Kidney glomerular epithelial cell (primary cell): Measurements from ENCODE around the gene ULK1.
A peak's percentile ranks its signal among the peaks of the same experiment; 100 is the strongest.
"Not testable (repeated sequence)": the region's sequence is repeated elsewhere in the genome, so short reads cannot be mapped to it uniquely, and the experiment has no call there.

Source experiments
- DNase-seq: peaks from one replicate; lab custom pipeline; 2025; lab: John Stamatoyannopoulos, UW

ULK1 gene

DNA sequence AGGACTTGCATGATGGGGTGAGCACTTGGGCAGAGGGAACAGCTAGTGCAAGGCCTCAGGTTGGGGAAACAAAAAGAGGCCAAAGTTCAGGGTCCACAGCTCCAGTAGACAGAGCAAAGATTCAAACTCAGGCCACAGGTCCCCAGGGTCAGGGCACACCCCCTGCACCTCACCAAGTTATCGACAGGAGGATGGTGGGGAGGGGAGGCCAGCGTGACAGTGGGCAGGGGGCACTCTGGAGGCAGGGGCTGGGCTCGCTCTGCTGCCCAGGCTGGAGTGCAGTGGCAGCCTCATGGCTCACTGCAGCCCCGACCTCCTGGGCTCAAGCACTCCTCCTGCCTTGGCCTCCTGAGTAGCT lies 32.4 kb upstream of the ULK1 start:
- no peak for DNase-seq

DNA sequence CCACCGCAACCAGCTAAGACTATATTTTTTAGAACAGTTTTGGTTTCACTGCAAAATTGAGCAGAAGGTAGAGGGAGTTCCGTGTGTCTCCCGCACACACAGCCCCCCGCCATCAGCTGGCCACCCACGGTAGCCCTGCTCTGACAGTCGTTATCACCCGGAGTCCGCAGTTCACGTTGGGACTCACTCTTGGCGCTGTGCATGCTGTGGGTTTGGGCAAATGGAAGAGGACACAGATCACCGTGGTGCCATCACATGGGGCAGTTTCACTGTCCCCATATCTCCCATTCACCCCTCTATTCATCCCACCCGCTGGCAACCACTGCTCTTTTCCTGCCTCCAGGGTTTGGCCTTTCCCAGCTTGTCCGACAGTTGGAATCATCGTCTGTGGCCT lies 31.8 kb upstream of the ULK1 start:
- DNase-seq, result no peak

DNA sequence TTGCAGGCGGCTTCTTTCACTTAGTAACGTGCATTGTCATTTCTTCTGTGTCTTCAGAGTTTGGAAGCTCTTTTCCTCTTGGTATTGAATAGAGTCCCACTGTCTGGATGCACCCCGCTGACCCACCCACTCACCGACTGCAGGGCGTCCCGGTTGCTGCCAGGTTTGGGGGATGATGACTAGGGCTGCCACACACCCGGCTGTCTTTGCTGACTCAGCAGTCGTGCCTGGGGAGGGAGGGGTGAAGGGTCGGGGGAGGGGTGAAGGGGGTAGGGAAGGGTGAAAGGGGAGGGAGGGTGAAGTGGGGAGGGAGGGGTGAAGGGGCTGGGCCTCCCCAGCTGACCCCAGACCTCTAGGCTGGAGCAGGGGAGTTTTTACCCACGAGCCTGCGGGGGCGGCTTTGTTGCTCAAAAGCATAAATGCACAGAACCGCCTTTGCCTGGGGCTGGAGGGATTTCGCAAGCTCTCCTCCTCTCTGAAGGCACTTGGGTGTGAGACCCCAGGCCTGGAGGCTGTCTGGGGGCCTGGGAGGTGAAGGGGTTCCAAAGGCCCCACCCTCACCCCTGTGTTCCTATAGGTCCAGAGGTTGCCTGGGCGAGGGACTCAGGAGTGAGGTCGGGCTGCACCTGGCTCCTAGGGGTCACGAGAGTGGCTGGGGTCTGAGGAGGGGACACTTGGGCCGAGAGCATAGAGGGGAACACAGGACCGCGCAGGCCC lies 31.3 kb upstream of the ULK1 start:
- no peak for DNase-seq

DNA sequence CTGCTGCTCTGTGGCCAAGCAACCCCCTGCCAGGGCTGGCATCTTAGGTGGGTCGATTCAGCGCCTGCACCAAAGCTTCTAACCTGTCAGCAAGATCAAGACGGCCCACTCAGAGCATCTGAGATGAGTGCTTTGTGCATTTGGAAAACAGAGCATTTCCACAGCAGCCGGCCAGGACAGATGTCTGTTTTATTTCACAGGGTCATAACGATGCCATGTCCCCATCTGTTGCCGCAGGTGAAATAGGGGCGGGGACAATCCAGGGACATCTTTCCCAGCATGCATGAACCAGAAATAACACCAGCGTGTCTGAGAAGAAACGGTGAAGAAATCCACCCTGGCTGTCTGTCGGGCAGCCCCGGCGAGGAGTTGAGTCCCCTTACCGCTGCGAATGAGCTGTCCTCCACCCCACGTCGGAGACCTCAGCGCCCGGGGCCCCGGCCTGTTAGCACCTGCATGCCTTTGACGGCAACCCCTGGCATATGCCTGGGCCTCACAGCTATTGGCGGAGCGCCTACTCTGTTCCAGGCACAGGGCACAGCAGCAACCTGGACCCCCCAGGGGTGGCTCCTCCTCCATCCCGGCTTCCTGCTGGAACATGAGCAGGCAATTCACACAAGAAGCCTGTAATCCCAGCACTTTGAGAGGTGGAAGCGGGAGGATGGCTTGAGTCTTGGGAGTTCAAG lies 30.6 kb upstream of the ULK1 start:
- DNase-seq, result no peak

DNA sequence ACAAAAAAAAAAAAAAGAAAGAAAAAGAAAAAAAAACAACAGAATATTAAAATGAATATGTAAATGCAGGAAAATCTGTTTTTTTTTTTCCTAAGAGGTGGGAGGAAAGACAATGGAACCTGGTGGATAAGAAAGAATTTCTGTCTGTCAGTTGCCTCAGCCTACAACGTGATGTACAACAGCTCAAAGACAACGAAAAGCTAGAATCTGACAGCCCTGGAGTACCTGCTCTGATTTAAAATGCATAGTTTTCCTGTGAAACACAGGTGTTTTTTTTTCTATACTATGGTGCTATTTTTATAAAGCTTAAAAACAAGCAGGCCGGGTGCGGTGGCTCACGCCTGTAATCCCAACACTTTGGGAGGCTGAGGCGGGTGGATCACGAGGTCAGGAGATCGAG lies 30.0 kb upstream of the ULK1 start:
- no peak for DNase-seq

DNA sequence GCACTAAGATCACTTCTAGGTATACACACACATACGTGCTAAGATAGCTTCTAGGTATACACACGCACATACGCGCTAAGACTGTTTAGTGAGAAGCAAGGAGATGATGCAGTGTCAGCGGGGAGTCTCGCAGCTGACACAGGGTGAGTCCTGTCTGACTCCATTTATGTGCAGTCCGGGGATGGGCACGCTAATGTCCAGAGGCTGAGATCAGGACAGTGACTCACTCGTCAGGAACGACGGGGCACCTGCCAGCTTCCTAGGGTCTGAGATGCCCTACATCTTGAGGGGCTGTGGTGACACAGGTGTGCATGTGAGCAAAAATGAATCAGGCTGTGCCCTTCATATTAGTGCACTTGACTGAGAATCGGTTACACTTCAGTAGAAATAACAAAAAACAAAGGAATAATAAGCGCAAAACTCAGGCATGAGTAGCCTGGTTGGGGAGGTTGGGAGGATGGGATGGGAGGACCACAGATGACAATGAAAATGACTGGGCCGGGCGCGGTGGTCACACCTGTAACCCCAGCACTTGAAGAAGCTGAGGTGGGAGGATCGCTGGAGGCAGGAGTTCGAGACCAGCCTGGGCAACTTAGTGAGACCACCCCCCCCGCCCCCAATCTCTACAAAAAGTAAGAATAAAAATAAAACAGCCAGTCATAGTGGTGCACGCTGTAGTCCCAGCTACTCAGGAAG lies 29.1 kb upstream of the ULK1 start:
- DNase-seq, result no peak

DNA sequence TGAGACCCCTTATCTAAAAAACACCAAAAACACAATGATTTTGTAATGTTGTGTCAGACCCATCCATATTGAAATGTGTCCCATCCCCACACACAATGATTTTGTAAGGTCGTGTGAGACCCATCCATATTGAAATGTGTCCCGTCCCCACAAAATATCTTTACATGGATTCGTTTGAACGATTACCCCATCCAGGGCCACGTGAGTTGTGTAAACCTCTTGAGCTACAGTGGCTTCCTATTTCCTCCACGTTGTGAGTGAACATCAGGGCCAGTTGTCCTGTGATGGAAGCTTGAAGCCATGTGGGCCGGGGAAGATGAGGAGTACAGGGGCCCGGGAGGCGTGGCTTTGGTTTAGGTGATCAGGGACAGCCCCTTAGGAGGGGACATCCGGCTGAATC lies 27.0 kb upstream of the ULK1 start:
- DNase-seq, result no peak

DNA sequence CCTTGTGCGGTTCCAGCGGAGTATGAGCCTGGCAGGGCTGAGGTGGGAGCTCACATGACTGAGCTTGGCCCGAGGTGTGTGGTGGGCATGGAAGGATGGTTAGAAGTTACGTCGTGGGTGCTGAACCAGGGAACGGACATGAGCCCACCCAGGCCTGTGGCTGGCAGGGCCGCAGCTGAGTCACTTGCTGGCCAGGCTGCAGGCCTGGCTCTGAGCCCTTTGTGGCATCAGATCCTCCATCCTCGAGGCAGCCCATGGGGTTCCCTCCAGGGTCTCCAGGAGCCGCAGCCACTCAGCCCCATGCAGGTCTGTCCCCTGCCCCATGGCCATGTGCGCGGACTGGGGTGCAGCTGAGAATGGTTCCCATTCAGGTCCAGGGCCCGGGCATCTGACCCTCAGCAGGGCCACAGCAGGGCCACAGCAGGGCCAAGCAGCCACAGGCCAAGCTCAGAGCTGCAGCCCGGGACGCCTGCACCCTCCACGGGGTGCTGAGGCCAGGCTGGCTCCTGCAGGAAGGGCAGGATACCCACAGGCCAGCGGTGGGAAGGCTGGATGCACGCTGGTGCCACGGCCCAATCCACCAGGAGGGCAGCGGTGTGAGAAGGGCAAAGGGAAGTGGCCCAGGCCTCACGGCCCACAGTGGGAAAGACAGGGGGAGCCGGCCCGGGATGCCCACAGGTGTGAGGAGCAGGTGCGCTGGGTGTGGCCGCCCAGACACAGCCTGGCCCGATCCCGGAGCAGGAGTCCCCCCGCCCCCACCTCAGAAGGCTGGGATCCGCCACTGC lies 26.3 kb upstream of the ULK1 start:
- no peak for DNase-seq

DNA sequence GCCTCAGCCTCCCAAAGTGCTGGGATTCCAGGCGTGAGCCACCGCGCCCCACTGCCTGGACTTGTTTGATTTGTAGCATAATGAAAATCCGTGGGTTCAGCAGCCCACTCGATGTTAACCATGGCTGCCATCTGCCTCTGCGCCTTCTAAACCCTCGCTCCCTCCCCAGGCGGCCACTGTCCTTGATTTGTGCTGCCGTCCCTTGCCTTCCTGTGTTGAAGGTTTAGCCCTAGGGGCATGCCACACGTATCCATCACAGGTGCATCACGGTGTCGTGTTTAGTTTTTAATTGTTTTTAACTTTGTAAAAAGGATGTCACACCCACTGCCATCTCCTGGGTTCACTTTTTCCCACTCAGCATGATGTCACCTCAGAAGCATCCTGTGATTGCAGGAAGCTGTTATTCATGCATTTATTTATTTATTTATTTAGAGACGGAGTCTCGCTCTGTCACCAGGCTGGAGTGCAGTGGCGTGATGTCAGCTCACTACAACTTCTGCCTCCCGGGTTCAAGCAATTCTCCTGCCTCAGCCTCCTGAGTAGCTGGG lies 24.5 kb upstream of the ULK1 start:
- DNase-seq, result peak; percentile 34

DNA sequence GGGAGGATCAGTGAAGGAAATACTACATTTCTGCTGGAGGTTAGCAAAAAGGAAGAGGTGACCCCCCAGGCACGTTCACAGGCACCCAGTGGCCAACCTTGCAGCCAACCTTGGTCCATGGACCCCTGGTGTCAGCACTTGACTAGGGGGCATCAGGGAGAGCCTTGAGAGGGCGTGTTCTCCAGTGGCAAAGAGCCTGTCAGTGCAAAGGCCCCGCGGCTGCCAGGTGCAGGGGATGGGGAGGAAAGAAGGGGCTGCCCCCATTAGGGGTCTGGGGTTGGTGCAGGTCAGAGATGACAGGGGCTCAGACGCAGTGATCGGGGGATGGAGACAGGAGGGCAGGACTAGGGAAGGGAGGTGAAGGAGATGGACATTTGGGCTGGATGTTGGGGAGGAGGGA lies 22.7 kb upstream of the ULK1 start:
- DNase-seq, result no peak

DNA sequence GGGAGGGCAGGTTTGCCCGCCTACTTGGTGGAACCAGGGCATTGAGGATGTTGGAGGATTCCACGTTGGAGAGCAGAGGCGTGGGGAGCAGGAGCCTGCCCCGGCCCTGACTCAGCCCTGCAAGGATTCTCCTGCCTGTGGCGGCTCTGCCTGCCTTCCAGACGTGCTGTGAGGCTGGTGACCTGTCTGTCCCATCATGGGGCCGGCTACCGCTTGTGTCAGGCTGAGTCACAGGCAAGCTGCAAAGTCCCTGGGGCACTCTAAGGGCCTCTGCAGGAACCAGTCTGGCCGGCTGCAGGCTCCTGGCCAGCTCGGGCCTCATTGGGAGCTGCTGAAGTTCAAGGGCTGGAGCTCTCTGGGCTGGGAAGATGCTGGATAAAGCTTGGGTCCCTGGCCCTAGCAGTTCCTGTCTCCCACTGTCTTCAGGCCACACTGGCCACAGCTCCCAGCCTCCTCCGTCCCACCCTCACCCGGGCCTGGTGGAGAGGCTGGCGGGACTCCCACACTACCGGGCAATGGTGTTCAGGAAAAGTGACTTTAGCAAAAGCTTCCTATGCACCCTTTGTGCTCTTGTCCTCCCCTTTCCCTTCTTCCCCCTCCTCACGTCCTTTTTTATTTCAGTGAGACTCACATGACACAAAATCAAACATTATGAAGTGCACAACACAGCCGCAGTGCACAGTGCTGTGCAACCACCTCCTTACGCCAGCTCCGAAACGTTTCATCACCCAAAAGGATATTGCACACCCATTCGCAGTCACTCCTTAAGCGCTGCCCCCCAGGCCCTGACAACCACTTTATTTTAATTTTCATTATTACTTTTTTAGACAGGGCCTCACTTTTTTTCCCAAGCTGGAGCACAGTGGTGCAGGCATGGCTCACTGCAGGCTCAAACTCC lies 22.0 kb upstream of the ULK1 start:
- no peak for DNase-seq

DNA sequence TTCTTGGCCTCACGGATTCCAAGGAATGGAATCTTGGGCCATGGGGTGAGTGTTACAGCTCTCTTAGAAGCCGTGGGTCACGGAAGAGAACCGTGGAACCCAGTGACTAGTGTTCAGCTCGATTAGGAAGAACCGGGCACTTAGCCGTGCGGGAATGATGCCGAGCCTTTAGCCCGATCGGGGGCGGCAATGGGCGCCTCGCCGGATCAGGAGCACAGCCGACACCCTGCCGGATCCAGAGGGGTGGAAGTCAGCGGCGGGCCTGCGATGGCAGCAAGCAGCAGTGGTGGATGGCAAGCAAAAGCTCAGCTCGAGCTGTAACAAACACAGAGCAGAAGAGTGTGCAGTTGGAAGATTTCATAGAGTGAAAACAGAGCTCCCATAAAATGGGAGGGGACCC lies 21.1 kb upstream of the ULK1 start:
- no peak for DNase-seq

DNA sequence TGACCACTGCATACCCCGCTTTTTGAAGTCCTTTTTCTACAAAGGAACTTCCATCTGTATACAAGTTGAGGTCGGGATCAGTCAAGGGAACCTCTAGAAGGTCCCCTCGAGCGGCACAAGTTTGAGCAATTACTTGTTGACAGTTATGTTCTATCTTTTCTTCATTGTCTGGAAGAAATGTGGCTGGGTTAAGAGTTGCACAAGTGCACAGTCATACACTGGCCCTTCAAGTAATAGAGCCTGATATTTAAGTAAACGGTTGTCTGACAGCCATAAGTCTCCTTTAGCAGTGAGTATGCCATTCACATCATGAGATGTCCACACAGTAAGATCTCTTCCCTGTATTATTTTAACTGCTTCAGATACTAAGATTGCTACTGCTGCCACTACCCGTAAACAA lies 19.4 kb upstream of the ULK1 start:
- DNase-seq, result not testable (repeated sequence)

DNA sequence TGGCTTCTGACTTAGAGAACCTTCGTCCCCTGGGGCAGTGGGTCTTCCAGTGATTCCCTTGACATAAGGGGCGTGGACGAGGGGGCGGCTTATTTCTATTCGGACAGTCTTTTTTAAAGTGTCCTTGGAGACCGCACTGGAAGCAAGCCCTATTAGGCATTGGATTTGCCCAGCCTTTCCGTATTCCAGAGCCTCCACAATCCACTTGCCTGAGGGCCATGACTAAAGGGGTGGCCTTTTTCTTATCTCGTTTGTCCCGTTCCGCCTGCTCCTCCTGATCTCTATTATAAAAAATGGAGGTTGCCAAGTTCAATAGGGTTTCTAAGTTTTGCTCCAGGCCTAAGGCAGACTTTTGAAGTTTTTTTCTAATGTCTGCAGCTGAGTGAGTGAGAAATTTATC lies 17.2 kb upstream of the ULK1 start:
- DNase-seq, result not testable (repeated sequence)

DNA sequence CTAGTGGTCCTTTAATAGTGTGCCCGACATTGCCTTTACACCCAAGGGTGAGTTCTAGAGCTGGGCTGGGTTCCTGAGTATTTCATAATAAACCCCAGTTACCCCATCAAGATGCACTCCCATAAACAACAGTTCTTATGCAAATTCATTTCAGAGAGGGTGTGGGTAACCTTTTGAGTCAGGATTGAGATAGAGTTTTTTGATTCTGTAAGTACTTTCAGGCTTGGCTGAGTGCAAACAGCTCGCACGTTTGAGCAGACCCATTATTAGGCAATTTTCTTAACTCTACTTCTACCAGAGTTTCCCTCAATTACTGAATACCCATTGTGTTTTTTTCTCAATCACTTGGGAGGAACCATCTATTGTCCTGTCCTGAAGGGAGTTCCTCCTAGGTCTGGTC lies 16.0 kb upstream of the ULK1 start:
- not testable (repeated sequence) for DNase-seq

DNA sequence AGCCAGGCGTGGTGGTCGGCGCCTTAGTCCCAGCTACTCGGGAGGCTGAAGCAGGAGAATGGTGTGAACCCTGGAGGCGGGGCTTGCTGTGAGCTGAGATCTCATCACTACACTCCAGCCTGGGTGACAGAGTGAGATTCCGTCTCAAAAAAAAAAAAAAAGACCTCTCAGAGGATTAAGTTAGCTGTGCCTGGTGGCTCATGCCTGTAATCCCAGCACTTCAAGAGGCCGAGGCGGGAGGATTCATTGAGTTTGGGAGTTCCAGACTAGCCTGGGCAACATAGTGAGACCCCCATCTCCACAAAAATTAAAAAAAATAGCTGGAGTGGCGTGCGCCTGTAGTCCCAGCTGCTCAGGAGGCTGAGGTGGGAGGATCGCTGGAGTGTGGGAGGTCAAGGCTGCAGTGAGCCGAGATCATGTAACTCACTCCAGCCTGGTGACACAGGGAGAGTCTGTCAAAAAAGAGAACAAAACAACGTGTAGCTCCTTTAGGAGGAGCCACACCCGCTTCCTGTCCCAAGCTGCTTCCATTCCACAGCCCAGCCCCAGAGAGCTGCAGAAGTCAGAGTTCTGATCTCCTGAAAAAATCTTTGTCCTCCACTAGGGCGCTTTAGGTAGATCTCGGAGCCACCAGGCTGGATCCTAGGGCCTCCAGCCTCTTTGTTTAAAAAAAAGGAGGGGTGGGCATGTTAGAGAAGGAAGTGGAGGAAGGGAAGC lies 11.5 kb upstream of the ULK1 start:
- DNase-seq, result no peak

DNA sequence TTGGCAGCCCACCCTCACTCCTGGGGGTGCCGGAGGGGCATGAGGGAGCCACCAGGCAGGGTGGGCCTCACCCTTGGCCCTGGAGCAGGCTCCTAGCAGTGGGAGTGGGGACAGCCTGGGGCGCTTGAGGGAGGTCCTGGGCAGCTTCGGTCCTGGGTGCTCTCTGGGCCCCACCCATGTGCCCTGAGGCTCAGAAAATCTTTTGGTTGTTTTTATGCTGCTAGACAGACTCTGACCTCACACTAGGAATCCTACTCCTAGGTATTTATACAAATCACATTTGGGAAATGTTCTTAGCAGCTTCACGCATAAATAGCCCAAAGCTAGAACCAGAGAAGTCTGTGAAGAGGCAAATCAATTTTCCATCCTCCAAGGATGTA lies 10.9 kb upstream of the ULK1 start:
- no peak for DNase-seq

DNA sequence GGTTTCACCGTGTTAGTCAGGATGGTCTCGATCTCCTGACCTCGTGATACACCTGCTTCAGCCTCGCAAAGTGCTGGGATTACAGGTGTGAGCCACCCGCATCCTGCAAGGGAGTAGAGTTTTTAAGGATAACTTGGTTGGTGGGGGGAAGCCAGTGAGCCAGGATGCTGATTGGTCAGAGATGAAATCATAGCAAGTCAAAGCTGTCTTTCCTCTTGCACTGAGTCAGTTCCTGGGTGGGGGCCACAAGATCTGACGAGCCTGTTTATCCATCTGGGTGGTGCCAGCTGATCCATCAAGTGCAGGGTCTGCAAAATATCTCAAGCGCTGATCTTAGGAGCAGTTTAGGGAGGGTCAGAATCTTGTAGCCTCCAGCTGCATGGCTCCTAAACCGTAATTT lies 9.3 kb upstream of the ULK1 start:
- DNase-seq, result not testable (repeated sequence)

DNA sequence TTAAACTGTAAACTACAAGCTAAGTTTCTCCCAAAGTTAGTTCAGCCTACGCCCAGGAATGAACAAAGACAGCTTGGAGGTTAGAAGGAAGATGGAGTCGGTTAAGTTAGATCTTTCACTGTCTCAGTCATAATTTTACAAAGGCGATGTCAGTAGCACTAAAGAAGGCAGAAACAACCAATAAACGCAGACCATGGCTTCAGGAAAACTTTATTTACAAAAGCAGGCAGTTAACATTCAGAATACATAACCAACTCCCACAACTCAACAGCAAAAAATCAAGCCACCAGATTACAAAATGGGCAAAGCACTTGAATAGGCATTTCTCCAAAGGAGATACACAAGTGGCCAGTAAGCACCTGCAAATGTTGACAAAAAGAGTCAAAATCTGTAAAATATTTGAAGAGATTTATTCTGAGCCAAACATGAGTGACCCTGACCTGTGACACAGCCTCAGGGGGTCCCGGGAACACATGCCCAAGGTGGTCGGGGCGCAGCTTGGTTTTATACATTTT lies 8.8 kb upstream of the ULK1 start:
- no peak for DNase-seq

DNA sequence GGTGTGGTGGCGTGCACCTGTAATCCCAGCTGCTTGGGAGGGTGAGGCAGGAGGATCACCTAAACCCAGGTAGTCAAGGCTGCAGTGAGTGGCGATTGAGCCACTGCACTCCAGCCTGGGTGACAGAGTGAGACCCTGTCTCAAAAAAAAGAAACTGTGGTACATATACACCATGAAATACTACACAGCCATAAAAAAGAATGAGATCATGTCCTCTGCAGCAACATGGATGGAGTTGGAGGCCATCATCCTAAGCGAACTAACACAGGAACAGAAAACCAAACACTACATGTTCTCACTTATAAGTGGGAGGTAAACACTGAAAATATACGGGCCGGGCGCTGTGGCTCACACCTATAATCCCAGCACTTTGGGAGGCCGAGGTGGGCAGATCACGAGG lies 2.7 kb upstream of the ULK1 start:
- DNase-seq, result not testable (repeated sequence)
